ENCODE results near the gene DLGAP1. TPM values are rescaled to one million over a fixed set of nuclear protein-coding genes. Genes with fewer than 3 reads are reported as not detected.

The DLGAP1 gene
- total RNA-seq, 1 experiment from 2014 or later = 0.39 TPM

GRCh38 chr18:4172196-4173100, 282.7 kb downstream of the DLGAP1 start:
- H3K4me2 ChIP-seq (ENCODE audit: low read length) = no peak overlapping the region
- no peaks in the 10 kb centered on the region for H3K4me1 ChIP-seq (ENCODE audit: control insufficient read depth in 1 of 2, insufficient read depth in 2 of 2, low read length in 2 of 2)
- no peak overlapping the region for H3K4me3 ChIP-seq (replicated peaks in 1 of 2; ENCODE audit: low read depth in 1 of 2, low read length in 2 of 2)
- no peaks in the 10 kb centered on the region for H3K36me3 ChIP-seq (ENCODE audit: control insufficient read depth in 1 of 2, insufficient read depth in 2 of 2, low read length in 2 of 2)
- RAD21 ChIA-PET (ENCODE audit: low non-redundant PET in 1 of 2, low total read pairs in 2 of 2, uncharacterized antibody in 2 of 2, unreplicated experiment in 2 of 2) = no interaction called here
- POLR2A ChIA-PET = no interaction called here
- no peaks in the 10 kb centered on the region for H3K27me3 ChIP-seq (ENCODE audit: insufficient read depth, low read length)
- ATAC-seq = no peak
- TF ChIP-seq POLR2A (IDR thresholded peaks at IDR 0.05; ENCODE audit: borderline replicate concordance, extremely low read depth, insufficient read depth, insufficient read length) = no peak
- TF ChIP-seq ZBTB33 (IDR thresholded peaks at IDR 0.05; ENCODE audit: extremely low read depth, insufficient replicate concordance, low read length) = no peak
- no peak for TF ChIP-seq CBX3 (IDR thresholded peaks at IDR 0.05; ENCODE audit: low read depth)
- TF ChIP-seq JUND (IDR thresholded peaks at IDR 0.05) = no peak
- no peak for TF ChIP-seq REST (IDR thresholded peaks at IDR 0.05; ENCODE audit: low read depth)
- TF ChIP-seq ELF1 (IDR thresholded peaks at IDR 0.05; ENCODE audit: borderline replicate concordance, low read depth) = no peak
- no peak for TF ChIP-seq ATF3 (IDR thresholded peaks at IDR 0.05)
- no peak for TF ChIP-seq EZH2phosphoT487 (IDR thresholded peaks at IDR 0.05; ENCODE audit: borderline replicate concordance)
- no peak for TF ChIP-seq TCF7L2 (IDR thresholded peaks at IDR 0.05; ENCODE audit: borderline replicate concordance, extremely low read depth, insufficient read depth, insufficient read length)
- no peak for TF ChIP-seq SIN3A (IDR thresholded peaks at IDR 0.05; ENCODE audit: low read depth)
- no peak for TF ChIP-seq ZNF274 (IDR thresholded peaks at IDR 0.05; ENCODE audit: low read depth, low read length)
- no peak for TF ChIP-seq EGR1 (IDR thresholded peaks at IDR 0.05; ENCODE audit: low read depth)
- TF ChIP-seq EZH2 (IDR thresholded peaks at IDR 0.05) = no peak
- no peaks in the 10 kb centered on the region for H3K79me2 ChIP-seq (ENCODE audit: insufficient read depth, low read length)
- H3K9ac ChIP-seq (ENCODE audit: low read length) = no peak overlapping the region
- H3K9me3 ChIP-seq (ENCODE audit: control insufficient read depth in 1 of 2, insufficient read depth in 1 of 2, low read depth in 1 of 2, low read length in 2 of 2) = no peaks in the 10 kb centered on the region
- no TSS peak for BruUV-seq (replicated peaks)
- no peaks in the 10 kb centered on the region; the same call in 1 of the 2 replicates for H4K20me1 ChIP-seq (ENCODE audit: insufficient read depth)
- no peak overlapping the region for H3K27ac ChIP-seq (ENCODE audit: low read depth, low read length)
- CTCF ChIA-PET = no interaction called here
- no peak for DNase-seq (ENCODE audit: low read depth, low spot score)
- H2AFZ ChIP-seq (ENCODE audit: low read depth, low read length, poor library complexity, severe bottlenecking) = no peak overlapping the region
- no peaks in the 10 kb centered on the region for H3K9me2 ChIP-seq (ENCODE audit: insufficient read depth)
- intact Hi-C loops (cut with micrococcal nuclease) = no loop called here

Data from HCT116 (cell line).